Measurements from ENCODE around the gene AGR2.

DNA sequence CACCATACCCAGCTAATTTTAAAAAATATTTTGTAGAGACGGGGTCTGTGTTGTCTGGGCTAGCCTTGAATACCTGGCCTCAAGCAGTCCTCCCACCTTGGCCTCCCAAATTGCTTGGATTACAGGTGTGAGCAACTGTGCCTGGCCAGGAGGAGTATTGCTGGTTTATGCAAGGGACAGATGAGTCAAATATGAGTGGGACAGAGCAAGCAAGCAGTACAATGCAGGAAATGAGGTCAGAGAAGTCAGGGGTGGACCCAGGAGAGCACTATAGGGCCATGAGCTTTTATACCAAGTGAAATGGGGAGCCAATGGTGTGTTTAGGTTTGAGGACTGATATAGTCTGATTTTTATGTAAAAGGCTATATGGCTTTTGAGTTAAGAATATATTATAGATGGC lies 45.0 kb downstream of the AGR2 start:
- TF ChIP-seq, protein P1, sequence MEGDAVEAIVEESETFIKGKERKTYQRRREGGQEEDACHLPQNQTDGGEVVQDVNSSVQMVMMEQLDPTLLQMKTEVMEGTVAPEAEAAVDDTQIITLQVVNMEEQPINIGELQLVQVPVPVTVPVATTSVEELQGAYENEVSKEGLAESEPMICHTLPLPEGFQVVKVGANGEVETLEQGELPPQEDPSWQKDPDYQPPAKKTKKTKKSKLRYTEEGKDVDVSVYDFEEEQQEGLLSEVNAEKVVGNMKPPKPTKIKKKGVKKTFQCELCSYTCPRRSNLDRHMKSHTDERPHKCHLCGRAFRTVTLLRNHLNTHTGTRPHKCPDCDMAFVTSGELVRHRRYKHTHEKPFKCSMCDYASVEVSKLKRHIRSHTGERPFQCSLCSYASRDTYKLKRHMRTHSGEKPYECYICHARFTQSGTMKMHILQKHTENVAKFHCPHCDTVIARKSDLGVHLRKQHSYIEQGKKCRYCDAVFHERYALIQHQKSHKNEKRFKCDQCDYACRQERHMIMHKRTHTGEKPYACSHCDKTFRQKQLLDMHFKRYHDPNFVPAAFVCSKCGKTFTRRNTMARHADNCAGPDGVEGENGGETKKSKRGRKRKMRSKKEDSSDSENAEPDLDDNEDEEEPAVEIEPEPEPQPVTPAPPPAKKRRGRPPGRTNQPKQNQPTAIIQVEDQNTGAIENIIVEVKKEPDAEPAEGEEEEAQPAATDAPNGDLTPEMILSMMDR (IDR thresholded peaks at IDR 0.05): no peak
- TF ChIP-seq POLR2AphosphoS5 (IDR thresholded peaks at IDR 0.05; ENCODE audit: low read depth, low read length) (no peak), REST (IDR thresholded peaks at IDR 0.05; ENCODE audit: insufficient read depth in 1 of 2, low read depth in 2 of 2, low read length in 1 of 2) (no peak), SIN3A (IDR thresholded peaks at IDR 0.05; ENCODE audit: borderline replicate concordance, insufficient read depth, low read depth, low read length) (no peak), TCF7L2 (IDR thresholded peaks at IDR 0.05; ENCODE audit: low read depth, low read length) (no peak)

Data from Panc1 (cell line).